ENCODE data around the gene PCDHA1.
A peak's percentile ranks its signal among the peaks of the same experiment; 100 is the strongest.
"Not testable (repeated sequence)": the region's sequence is repeated elsewhere in the genome, so short reads cannot be mapped to it uniquely, and the experiment has no call there.

PCDHA1 gene

DNA sequence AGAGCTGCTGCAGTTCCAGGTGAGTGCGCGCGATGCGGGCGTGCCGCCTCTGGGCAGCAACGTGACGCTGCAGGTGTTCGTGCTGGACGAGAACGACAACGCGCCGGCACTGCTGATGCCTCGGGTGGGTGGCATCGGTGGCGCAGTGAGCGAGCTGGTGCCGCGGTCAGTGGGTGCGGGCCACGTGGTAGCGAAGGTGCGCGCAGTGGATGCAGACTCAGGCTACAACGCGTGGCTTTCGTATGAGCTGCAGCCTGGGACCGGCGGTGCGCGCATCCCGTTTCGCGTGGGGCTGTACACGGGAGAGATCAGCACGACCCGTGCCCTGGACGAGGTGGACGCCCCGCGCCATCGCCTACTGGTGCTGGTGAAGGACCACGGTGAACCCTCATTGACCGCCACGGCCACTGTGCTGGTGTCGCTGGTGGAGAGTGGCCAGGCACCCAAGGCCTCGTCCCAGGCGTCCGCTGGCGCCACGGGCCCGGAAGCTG lies 16.9 kb downstream of the PCDHA1 start:
- H3K27ac ChIP-seq: no peak overlapping the region
- TF ChIP-seq ZFX (IDR thresholded peaks at IDR 0.05; ENCODE audit: borderline replicate concordance): no peak
- no peak for TF ChIP-seq CTCF (IDR thresholded peaks at IDR 0.05)

DNA sequence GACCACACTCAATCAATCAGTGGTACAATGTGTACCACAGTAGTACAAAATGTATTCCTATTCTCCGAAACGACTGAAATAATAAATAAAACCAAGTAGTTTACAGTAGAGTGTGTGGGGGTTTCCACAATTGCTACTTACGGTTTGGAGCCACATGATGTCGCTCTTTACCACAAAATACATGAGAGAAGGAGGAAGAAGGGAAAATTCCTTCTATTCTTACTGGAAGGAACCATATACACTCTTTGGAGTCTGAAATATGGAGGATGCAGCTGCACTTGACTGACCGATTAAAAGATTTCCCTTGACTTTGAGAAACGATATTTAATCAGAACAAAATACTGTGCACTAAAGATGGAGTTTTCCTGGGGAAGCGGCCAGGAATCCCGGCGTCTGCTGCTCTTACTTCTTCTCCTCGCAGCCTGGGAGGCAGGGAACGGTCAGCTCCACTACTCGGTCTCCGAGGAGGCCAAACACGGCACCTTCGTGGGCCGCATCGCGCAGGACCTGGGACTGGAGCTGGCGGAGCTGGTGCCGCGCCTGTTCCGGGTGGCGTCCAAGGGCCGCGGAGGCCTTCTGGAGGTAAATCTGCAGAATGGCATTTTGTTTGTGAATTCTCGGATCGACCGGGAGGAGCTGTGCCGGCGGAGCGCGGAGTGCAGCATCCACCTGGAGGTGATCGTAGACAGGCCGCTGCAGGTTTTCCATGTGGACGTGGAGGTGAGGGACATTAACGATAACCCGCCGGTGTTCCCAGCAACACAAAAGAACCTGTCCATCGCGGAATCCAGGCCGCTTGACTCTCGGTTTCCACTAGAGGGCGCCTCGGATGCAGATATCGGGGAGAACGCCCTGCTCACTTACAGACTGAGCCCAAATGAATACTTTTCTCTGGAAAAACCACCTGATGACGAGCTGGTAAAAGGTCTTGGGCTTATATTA lies 21.2 kb downstream of the PCDHA1 start, which contains the start of gene PCDHA4:
Gene PCDHA4 (plus strand): TSS at position 235 of the 942 bp plus-strand sequence.
- H3K27ac ChIP-seq: peak within 1 kb of the TSS; percentile 78
- peak; percentile 80 for TF ChIP-seq CTCF (IDR thresholded peaks at IDR 0.05)
- no peak for TF ChIP-seq ZFX (IDR thresholded peaks at IDR 0.05; ENCODE audit: borderline replicate concordance)

DNA sequence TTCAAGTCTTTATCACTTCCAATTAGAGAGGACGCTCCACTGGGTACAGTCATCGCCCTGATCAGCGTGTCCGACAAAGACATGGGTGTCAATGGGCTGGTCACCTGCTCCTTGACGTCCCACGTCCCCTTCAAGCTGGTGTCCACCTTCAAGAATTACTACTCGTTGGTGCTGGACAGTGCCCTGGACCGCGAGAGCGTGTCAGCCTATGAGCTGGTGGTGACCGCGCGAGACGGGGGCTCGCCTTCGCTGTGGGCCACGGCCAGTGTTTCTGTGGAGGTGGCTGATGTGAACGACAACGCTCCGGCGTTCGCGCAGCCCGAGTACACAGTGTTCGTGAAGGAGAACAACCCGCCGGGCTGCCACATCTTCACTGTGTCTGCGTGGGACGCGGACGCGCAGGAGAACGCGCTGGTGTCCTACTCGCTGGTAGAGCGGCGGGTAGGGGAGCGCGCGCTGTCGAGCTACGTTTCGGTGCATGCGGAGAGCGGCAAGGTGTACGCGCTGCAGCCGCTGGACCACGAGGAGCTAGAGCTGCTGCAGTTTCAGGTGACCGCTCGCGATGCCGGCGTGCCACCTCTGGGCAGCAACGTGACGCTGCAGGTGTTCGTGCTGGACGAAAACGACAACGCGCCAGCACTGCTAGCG lies 22.4 kb downstream of the PCDHA1 start:
- not testable (repeated sequence) for H3K27ac ChIP-seq

- no peak for TF ChIP-seq CTCF (IDR thresholded peaks at IDR 0.05)
- no peak for TF ChIP-seq ZFX (IDR thresholded peaks at IDR 0.05; ENCODE audit: borderline replicate concordance)
- H3K27ac ChIP-seq: no peak overlapping the region
Measured at GRCh38 chr5:140808889-140809291, 22.9 kb downstream of the PCDHA1 start.

DNA sequence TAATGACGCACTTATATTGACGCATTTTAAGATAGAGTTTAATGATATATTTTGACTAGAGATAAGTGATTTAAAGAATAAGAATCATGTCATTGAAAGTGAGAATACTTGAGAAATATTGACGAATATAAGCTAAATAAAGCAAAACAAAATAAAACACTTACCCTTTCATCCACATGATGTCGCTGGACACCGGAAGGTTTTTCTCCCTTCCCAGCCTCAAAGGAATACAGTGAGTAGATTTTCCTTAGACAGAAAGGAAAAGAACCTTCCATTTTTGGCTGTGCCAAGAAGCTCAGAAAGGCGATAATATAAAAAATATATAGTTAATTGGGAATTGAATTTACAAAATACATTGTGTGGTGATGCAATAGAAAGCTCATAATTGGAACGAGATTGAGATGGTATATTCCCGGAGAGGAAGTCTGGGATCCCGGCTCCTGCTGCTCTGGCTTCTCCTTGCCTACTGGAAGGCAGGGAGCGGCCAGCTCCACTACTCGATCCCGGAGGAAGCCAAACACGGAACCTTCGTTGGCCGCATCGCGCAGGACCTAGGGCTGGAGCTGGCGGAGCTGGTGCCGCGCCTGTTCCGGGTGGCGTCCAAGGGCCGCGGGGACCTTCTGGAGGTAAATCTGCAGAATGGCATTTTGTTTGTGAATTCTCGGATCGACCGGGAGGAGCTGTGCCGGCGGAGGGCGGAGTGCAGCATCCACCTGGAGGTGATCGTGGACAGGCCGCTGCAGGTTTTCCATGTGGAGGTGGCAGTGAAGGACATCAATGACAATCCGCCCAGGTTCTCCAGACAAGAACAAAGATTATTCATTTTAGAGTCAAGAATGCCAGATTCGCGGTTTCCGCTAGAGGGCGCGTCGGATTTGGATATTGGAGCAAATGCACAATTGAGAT lies 35.7 kb downstream of the PCDHA1 start, which contains the start of gene PCDHA5:
Gene PCDHA5 (plus strand): TSS at position 239 of the 906 bp plus-strand sequence.
- TF ChIP-seq CTCF (IDR thresholded peaks at IDR 0.05) (peak; percentile 56), ZFX (IDR thresholded peaks at IDR 0.05; ENCODE audit: borderline replicate concordance) (no peak)
- peak within 1 kb of the TSS; percentile 81 for H3K27ac ChIP-seq

GRCh38 chr5:140822281-140822629 lies 36.3 kb downstream of the PCDHA1 start:
- H3K27ac ChIP-seq: peak overlapping the region; percentile 81
- TF ChIP-seq ZFX (IDR thresholded peaks at IDR 0.05; ENCODE audit: borderline replicate concordance): no peak
- peak; percentile 22; the same call in 1 of the 2 replicates for TF ChIP-seq CTCF (IDR thresholded peaks at IDR 0.05)

- H3K27ac ChIP-seq: not testable (repeated sequence)
Measured at GRCh38 chr5:140822969-140823368, 37.0 kb downstream of the PCDHA1 start.

Measured in 22Rv1 (cell line).